HCT116 (cell line): ENCODE measurements around the gene ACOXL. TPM values are rescaled to one million over a fixed set of nuclear protein-coding genes. Genes with fewer than 3 reads are reported as not detected.

Experiments used
- ATAC-seq: fragments of 200-7000 bp; cut with Tn5 transposase; 2 replicates; pipeline ENCODE4 v1.9.1; 2020; ENCODE audit warnings: mild to moderate bottlenecking, moderate library complexity
- BruUV-seq: library from RNA; stranded (reverse); fragments of 400-500 nt; replicated peaks from 2 replicates; lab custom pipeline; 2021; lab: Mats Ljungman, UMichigan
- CTCF ChIA-PET: fragments of 300-600 bp; sonication (Branson Sonifier 250); formaldehyde crosslinking; loops from one replicate; lab custom pipeline; 2021; ENCODE audit warnings: antibody characterized with exemption; lab: Charles Lee
- POLR2A ChIA-PET: fragments of 300-600, 350-600 bp; sonication (Branson Sonifier 250); formaldehyde crosslinking; loops from one replicate; lab custom pipeline; 2021; ENCODE audit warnings: antibody characterized with exemption; lab: Charles Lee
- RAD21 ChIA-PET, 2 experiments: fragments of 300-600 bp; sonication (Branson Sonifier 250); formaldehyde crosslinking; loops; one replicate each; lab custom pipeline; 2023; ENCODE audit warnings: low total read pairs in 2 of 2; ENCODE audit not compliant: uncharacterized antibody in 2 of 2, unreplicated experiment in 2 of 2, low non-redundant PET in 1 of 2; lab: Charles Lee
- DNase-seq: peaks from one replicate; pipeline ENCODE4 v3.0.0-alpha.2; 2010; ENCODE audit warnings: low read depth, low spot score
- H2AFZ ChIP-seq: fragments of 200-600 bp; shearing (Covaris generic), sonication (generic); 2 replicates; pipeline ENCODE4 v1.6.1; 2017; ENCODE audit warnings: low read depth, mixed run types, mixed read lengths, antibody characterized with exemption, low read length; ENCODE audit not compliant: poor library complexity, severe bottlenecking
- H3K27ac ChIP-seq: 2 replicates; pipeline ENCODE4 v1.5.1; 2012; ENCODE audit warnings: low read depth, low read length
- H3K27me3 ChIP-seq: fragments of 200-600 bp; sonication (generic); 2 replicates; pipeline ENCODE4 v1.6.1; 2016; ENCODE audit warnings: mixed run types, low read length, mixed read lengths; ENCODE audit not compliant: insufficient read depth
- H3K36me3 ChIP-seq, 2 experiments: fragments of 200-500 bp in 1 of 2; fragments of 200-600 bp in 1 of 2; sonication (Bioruptor generic) in 1 of 2; sonication (generic) in 1 of 2; 2 replicates each; pipeline versions ENCODE4 v1.5.1 to v1.6.1; 2014 to 2016; ENCODE audit warnings: low read length in 2 of 2, inconsistent platforms in 1 of 2, mixed read lengths in 1 of 2, mixed run types in 1 of 2; ENCODE audit not compliant: insufficient read depth in 2 of 2, control insufficient read depth in 1 of 2
- H3K4me1 ChIP-seq, 2 experiments: fragments of 200-600 bp in 1 of 2; sonication (generic) in 1 of 2; 2 replicates each; pipeline versions ENCODE4 v1.5.1 to v1.6.1; 2012 to 2017; ENCODE audit warnings: low read length in 2 of 2, inconsistent platforms in 1 of 2, mild to moderate bottlenecking in 1 of 2, mixed read lengths in 1 of 2, mixed run types in 1 of 2, moderate library complexity in 1 of 2; ENCODE audit not compliant: insufficient read depth in 2 of 2, control insufficient read depth in 1 of 2
- H3K4me2 ChIP-seq: fragments of 200-600 bp; sonication (generic); 2 replicates; pipeline ENCODE4 v1.6.1; 2017; ENCODE audit warnings: mixed run types, low read length, mixed read lengths
- H3K4me3 ChIP-seq, 2 experiments: fragments of 200-600 bp in 1 of 2; sonication (generic) in 1 of 2; replicated peaks in 1 of 2; 2 replicates each; pipeline ENCODE4 v1.5.1; 2011 to 2016; ENCODE audit warnings: low read length in 2 of 2, control low read depth in 1 of 2, low read depth in 1 of 2, mild to moderate bottlenecking in 1 of 2, mixed read lengths in 1 of 2, mixed run types in 1 of 2
- H3K79me2 ChIP-seq: fragments of 200-600 bp; sonication (generic); 2 replicates; pipeline ENCODE4 v1.6.1; 2017; ENCODE audit warnings: mild to moderate bottlenecking, mixed run types, low read length, moderate library complexity, mixed read lengths; ENCODE audit not compliant: insufficient read depth
- H3K9ac ChIP-seq: fragments of 200-600 bp; sonication (generic); 2 replicates; pipeline ENCODE4 v1.6.1; 2016; ENCODE audit warnings: low read length, mixed read lengths
- H3K9me2 ChIP-seq: fragments of 200-600 bp; sonication (generic), shearing (Covaris generic); 2 replicates; pipeline ENCODE4 v1.6.1; 2017; ENCODE audit warnings: mixed run types, mild to moderate bottlenecking, moderate library complexity; ENCODE audit not compliant: insufficient read depth
- H3K9me3 ChIP-seq, 2 experiments: fragments of 200-500 bp in 1 of 2; fragments of 200-600 bp in 1 of 2; sonication (Bioruptor generic) in 1 of 2; sonication (generic) in 1 of 2; 2 replicates each; pipeline ENCODE4 v1.6.1; 2014 to 2017; ENCODE audit warnings: low read length in 2 of 2, mixed read lengths in 2 of 2, inconsistent platforms in 1 of 2, low read depth in 1 of 2, mild to moderate bottlenecking in 1 of 2, mixed run types in 1 of 2, moderate library complexity in 1 of 2; ENCODE audit not compliant: control insufficient read depth in 1 of 2, insufficient read depth in 1 of 2
- H4K20me1 ChIP-seq: fragments of 200-600 bp; sonication (generic), shearing (Covaris generic); 2 replicates; pipeline ENCODE4 v1.6.1; 2017; ENCODE audit warnings: mixed run types, mild to moderate bottlenecking, moderate library complexity; ENCODE audit not compliant: insufficient read depth
- CBX3 ChIP-seq: IDR thresholded peaks from 2 replicates; pipeline ENCODE4 v1.6.1; 2012; ENCODE audit warnings: low read depth
- CEBPB ChIP-seq: IDR thresholded peaks from 2 replicates; pipeline ENCODE4 v1.6.1; 2012; ENCODE audit warnings: low read depth
- EGR1 ChIP-seq: IDR thresholded peaks from 2 replicates; pipeline ENCODE4 v1.6.1; 2012; ENCODE audit warnings: low read depth
- ELF1 ChIP-seq: IDR thresholded peaks from 2 replicates; pipeline ENCODE4 v1.6.1; 2012; ENCODE audit warnings: low read depth, borderline replicate concordance
- EZH2 ChIP-seq: fragments of 200-600 bp; sonication (generic); IDR thresholded peaks from 2 replicates; pipeline ENCODE4 v1.6.1; 2017; ENCODE audit warnings: antibody characterized with exemption, mixed run types
- POLR2A ChIP-seq: IDR thresholded peaks from 2 replicates; pipeline ENCODE4 v1.7.0; 2011; ENCODE audit warnings: borderline replicate concordance; ENCODE audit not compliant: insufficient read depth, insufficient read length; ENCODE audit errors: extremely low read depth
- SRF ChIP-seq: IDR thresholded peaks from 2 replicates; pipeline ENCODE4 v1.6.1; 2012; ENCODE audit warnings: low read depth
- intact Hi-C: fragments of 100-400 bp; cut with micrococcal nuclease; formaldehyde crosslinking; loops from 2 replicates; pipeline ENCODE4 v1.10.0; 2022
- total RNA-seq: library from RNA; stranded (reverse); gene quantifications from one replicate; pipeline ENCODE4 v1.2.1, GENCODE V29; 2021; ENCODE audit not compliant: unreplicated experiment
- TF ChIP-seq, protein P1 (sequence below): IDR thresholded peaks from 2 replicates; pipeline ENCODE4 v1.6.1; 2012; ENCODE audit warnings: low read depth
- TF ChIP-seq, protein P2 (sequence below): IDR thresholded peaks from 2 replicates; pipeline ENCODE4 v1.6.1; 2011; ENCODE audit warnings: mild to moderate bottlenecking, low read length, moderate library complexity; ENCODE audit not compliant: insufficient replicate concordance; ENCODE audit errors: extremely low read depth
- TF ChIP-seq, protein P3 (sequence below): IDR thresholded peaks from 2 replicates; pipeline ENCODE4 v1.6.1; 2012

Gene ACOXL
- total RNA-seq, 1 experiment from 2014 or later = 5.5 TPM

DNA sequence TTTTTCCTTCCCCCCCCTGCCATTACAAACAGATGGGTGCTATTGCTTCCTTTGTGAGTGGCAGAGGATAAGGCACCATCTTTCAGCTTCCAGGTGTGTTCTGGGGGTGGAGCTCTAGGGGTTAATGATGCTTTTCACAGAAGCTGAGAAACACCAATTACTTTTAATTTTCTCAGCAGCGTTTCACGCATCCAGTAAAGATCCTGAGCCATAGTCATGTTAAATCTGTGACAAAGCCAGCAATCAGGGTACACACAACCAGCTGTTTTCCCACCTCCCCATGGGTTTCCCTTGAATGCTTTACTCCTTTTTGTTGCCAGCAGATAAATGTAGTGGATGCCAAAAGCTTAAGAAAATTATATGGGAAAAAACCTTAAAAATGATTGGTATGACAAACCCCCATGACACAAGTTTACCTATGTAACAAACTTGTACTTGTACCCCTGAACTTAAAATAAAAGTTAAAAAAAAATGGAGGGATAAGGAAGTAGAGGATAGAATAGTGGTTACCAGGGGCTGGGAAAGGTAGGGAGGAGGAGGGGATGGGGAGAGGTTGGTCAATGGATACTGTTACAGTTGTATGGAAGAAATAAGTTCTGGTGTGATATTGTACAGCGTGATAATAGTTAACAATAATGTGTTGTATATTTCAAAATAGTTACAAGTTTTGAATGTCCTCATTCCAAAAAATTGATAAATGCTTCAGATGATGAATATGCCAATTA is 70.0 kb downstream of the ACOXL start:
- Histone ChIP-seq H3K9me3 (no peaks in the 10 kb centered on the region), H3K9me2 (no peaks in the 10 kb centered on the region), H3K79me2 (no peaks in the 10 kb centered on the region), H2AFZ (no peak overlapping the region), H3K27ac (no peak overlapping the region), H3K36me3 (no peaks in the 10 kb centered on the region), H3K27me3 (no peaks in the 10 kb centered on the region), H4K20me1 (no peaks in the 10 kb centered on the region), H3K4me1 (no peaks in the 10 kb centered on the region), H3K4me3 (no peak overlapping the region), H3K9ac (no peak overlapping the region), H3K4me2 (no peak overlapping the region)
- DNase-seq (no peak), ATAC-seq (no peak)
- RAD21 ChIA-PET = no interaction called here
- TF ChIP-seq ELF1 (no peak), CEBPB (no peak)
- TF ChIP-seq, protein P1, sequence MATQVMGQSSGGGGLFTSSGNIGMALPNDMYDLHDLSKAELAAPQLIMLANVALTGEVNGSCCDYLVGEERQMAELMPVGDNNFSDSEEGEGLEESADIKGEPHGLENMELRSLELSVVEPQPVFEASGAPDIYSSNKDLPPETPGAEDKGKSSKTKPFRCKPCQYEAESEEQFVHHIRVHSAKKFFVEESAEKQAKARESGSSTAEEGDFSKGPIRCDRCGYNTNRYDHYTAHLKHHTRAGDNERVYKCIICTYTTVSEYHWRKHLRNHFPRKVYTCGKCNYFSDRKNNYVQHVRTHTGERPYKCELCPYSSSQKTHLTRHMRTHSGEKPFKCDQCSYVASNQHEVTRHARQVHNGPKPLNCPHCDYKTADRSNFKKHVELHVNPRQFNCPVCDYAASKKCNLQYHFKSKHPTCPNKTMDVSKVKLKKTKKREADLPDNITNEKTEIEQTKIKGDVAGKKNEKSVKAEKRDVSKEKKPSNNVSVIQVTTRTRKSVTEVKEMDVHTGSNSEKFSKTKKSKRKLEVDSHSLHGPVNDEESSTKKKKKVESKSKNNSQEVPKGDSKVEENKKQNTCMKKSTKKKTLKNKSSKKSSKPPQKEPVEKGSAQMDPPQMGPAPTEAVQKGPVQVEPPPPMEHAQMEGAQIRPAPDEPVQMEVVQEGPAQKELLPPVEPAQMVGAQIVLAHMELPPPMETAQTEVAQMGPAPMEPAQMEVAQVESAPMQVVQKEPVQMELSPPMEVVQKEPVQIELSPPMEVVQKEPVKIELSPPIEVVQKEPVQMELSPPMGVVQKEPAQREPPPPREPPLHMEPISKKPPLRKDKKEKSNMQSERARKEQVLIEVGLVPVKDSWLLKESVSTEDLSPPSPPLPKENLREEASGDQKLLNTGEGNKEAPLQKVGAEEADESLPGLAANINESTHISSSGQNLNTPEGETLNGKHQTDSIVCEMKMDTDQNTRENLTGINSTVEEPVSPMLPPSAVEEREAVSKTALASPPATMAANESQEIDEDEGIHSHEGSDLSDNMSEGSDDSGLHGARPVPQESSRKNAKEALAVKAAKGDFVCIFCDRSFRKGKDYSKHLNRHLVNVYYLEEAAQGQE = no peak
- CTCF ChIA-PET = no interaction called here
- POLR2A ChIA-PET = no interaction called here
- intact Hi-C loops = no loop called here
- BruUV-seq = no TSS peak

DNA sequence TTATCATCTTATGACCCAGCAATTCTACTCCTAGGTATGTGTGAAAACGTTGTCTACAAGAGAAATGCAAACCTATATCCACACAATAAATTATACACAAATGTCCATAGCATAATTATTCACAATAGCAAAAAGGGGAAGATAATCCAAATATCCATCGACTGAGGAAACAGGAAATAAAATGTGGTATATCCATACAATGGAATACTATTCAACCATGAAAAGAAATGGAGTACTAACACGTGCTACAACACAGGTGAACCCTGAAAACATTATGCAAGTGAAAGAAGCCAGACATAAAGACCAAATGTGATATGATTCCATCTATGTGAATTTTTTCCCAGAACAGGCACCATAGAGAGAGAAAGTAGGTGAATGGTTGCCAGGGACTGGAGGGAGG is 72.1 kb downstream of the ACOXL start:
- no peak overlapping the region for H2AFZ ChIP-seq
- intact Hi-C loops = no loop called here

More for the DNA sequence above, 72.1 kb downstream of the ACOXL start:
- H3K9me3 ChIP-seq = no peaks in the 10 kb centered on the region
- ChIA-PET CTCF (no interaction called here), POLR2A (no interaction called here), RAD21 (no interaction called here)
- no peak overlapping the region for H3K4me3 ChIP-seq
- H3K9me2 ChIP-seq = no peaks in the 10 kb centered on the region
- H3K27me3 ChIP-seq = no peaks in the 10 kb centered on the region
- H3K4me1 ChIP-seq = no peaks in the 10 kb centered on the region
- no TSS peak for BruUV-seq
- ATAC-seq = no peak
- H3K27ac ChIP-seq = no peak overlapping the region
- H3K4me2 ChIP-seq = no peak overlapping the region
- H4K20me1 ChIP-seq = no peaks in the 10 kb centered on the region
- no peaks in the 10 kb centered on the region for H3K79me2 ChIP-seq
- TF ChIP-seq EZH2 = no peak
- TF ChIP-seq POLR2A = no peak
- TF ChIP-seq SRF = no peak
- TF ChIP-seq, protein P2, sequence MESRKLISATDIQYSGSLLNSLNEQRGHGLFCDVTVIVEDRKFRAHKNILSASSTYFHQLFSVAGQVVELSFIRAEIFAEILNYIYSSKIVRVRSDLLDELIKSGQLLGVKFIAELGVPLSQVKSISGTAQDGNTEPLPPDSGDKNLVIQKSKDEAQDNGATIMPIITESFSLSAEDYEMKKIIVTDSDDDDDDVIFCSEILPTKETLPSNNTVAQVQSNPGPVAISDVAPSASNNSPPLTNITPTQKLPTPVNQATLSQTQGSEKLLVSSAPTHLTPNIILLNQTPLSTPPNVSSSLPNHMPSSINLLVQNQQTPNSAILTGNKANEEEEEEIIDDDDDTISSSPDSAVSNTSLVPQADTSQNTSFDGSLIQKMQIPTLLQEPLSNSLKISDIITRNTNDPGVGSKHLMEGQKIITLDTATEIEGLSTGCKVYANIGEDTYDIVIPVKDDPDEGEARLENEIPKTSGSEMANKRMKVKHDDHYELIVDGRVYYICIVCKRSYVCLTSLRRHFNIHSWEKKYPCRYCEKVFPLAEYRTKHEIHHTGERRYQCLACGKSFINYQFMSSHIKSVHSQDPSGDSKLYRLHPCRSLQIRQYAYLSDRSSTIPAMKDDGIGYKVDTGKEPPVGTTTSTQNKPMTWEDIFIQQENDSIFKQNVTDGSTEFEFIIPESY = no peak
- TF ChIP-seq, protein P1 = no peak
- no peak for TF ChIP-seq CBX3
- TF ChIP-seq EGR1 = no peak
- TF ChIP-seq, protein P3, sequence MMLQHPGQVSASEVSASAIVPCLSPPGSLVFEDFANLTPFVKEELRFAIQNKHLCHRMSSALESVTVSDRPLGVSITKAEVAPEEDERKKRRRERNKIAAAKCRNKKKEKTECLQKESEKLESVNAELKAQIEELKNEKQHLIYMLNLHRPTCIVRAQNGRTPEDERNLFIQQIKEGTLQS = no peak
- H3K36me3 ChIP-seq = no peaks in the 10 kb centered on the region
- no peak for DNase-seq
- no peak overlapping the region for H3K9ac ChIP-seq
